ENCODE measurements around the gene PKNOX1.
A peak's percentile ranks its signal among the peaks of the same experiment; 100 is the strongest.

Gene PKNOX1

GRCh38 chr21:42974832-42975820 lies 764 bp downstream of the PKNOX1 start:
- H3K27ac ChIP-seq (ENCODE audit: low read depth, low read length), result peak overlapping the region; percentile 95
- peaks cover 5% of the 10 kb centered on the region; the same call in 1 of the 2 replicates for H3K9me3 ChIP-seq (ENCODE audit: insufficient read depth, low read depth, low read length)
- peaks cover 16% of the 10 kb centered on the region for H3K36me3 ChIP-seq (ENCODE audit: insufficient read depth, low read length)
- H3K4me1 ChIP-seq (ENCODE audit: insufficient read depth, low read length), result peaks cover 34% of the 10 kb centered on the region
- H3K9ac ChIP-seq (ENCODE audit: low read depth, low read length), result peak overlapping the region; percentile 95
- H3K4me3 ChIP-seq (ENCODE audit: low read length), result peak overlapping the region; percentile 85
- WGBS, result under 1% methylated on average over 125 of the region's 125 CpGs
- no peaks in the 10 kb centered on the region for H3K27me3 ChIP-seq (ENCODE audit: insufficient read depth, low read length)

- no peaks in the 10 kb centered on the region for H3K27me3 ChIP-seq (ENCODE audit: insufficient read depth, low read length)
- peak overlapping the region; percentile 88 for H3K27ac ChIP-seq (ENCODE audit: low read depth, low read length)
- peaks cover 43% of the 10 kb centered on the region for H3K4me1 ChIP-seq (ENCODE audit: insufficient read depth, low read length)
- peaks cover 16% of the 10 kb centered on the region for H3K36me3 ChIP-seq (ENCODE audit: insufficient read depth, low read length)
- H3K9me3 ChIP-seq (ENCODE audit: insufficient read depth, low read depth, low read length), result peaks cover 5% of the 10 kb centered on the region; the same call in 1 of the 2 replicates
- peak overlapping the region; percentile 95; the same call in 1 of the 2 replicates for H3K9ac ChIP-seq (ENCODE audit: low read depth, low read length)
- WGBS, result 69% methylated on average over 6 of the region's 6 CpGs
- peak overlapping the region; percentile 85 for H3K4me3 ChIP-seq (ENCODE audit: low read length)
These were observed 1.7 kb downstream of the PKNOX1 start for GRCh38 chr21:42975886-42976608.

- Histone ChIP-seq H3K9me3 (ENCODE audit: insufficient read depth, low read depth, low read length) (peaks cover 5% of the 10 kb centered on the region; the same call in 1 of the 2 replicates), H3K4me1 (ENCODE audit: insufficient read depth, low read length) (peaks cover 32% of the 10 kb centered on the region), H3K9ac (ENCODE audit: low read depth, low read length) (no peak overlapping the region), H3K27ac (ENCODE audit: low read depth, low read length) (no peak overlapping the region), H3K36me3 (ENCODE audit: insufficient read depth, low read length) (peaks cover 16% of the 10 kb centered on the region), H3K4me3 (ENCODE audit: low read length) (no peak overlapping the region), H3K27me3 (ENCODE audit: insufficient read depth, low read length) (no peaks in the 10 kb centered on the region)
- WGBS, result 77% methylated on average over 10 of the region's 10 CpGs
These were observed 6.2 kb downstream of the PKNOX1 start for GRCh38 chr21:42980312-42981213.

- Histone ChIP-seq H3K27ac (ENCODE audit: low read depth, low read length) (no peak overlapping the region), H3K9ac (ENCODE audit: low read depth, low read length) (no peak overlapping the region), H3K27me3 (ENCODE audit: insufficient read depth, low read length) (no peaks in the 10 kb centered on the region), H3K4me1 (ENCODE audit: insufficient read depth, low read length) (peaks cover 27% of the 10 kb centered on the region), H3K4me3 (ENCODE audit: low read length) (no peak overlapping the region), H3K9me3 (ENCODE audit: insufficient read depth, low read depth, low read length) (peaks cover 5% of the 10 kb centered on the region; the same call in 1 of the 2 replicates), H3K36me3 (ENCODE audit: insufficient read depth, low read length) (peaks cover 16% of the 10 kb centered on the region)
- WGBS, result 88% methylated on average over 5 of the region's 5 CpGs
These were observed 6.8 kb downstream of the PKNOX1 start for GRCh38 chr21:42981214-42981523.

GRCh38 chr21:42981862-42982261 lies 7.5 kb downstream of the PKNOX1 start:
- H3K27me3 ChIP-seq (ENCODE audit: insufficient read depth, low read length), result no peaks in the 10 kb centered on the region
- 0 out of 2 replicates have a peak overlapping the region, but pooled peaks have one; percentile 11 for H3K27ac ChIP-seq (ENCODE audit: low read depth, low read length)
- H3K9me3 ChIP-seq (ENCODE audit: insufficient read depth, low read depth, low read length), result peaks cover 4% of the 10 kb centered on the region; the same call in 1 of the 2 replicates
- H3K36me3 ChIP-seq (ENCODE audit: insufficient read depth, low read length), result peaks cover 10% of the 10 kb centered on the region
- H3K4me1 ChIP-seq (ENCODE audit: insufficient read depth, low read length), result peaks cover 20% of the 10 kb centered on the region
- no peak overlapping the region for H3K4me3 ChIP-seq (ENCODE audit: low read length)
- WGBS, result 96% methylated on average over 4 of the region's 4 CpGs
- no peak overlapping the region for H3K9ac ChIP-seq (ENCODE audit: low read depth, low read length)

GRCh38 chr21:42983103-42983502 lies 8.7 kb downstream of the PKNOX1 start:
- Histone ChIP-seq H3K27ac (ENCODE audit: low read depth, low read length) (no peak overlapping the region), H3K27me3 (ENCODE audit: insufficient read depth, low read length) (no peaks in the 10 kb centered on the region)
- WGBS, result 80% methylated on average over 1 of the region's 2 CpGs

GRCh38 chr21:42983869-42984268 lies 9.5 kb downstream of the PKNOX1 start:
- peaks cover 4% of the 10 kb centered on the region; the same call in 1 of the 2 replicates for H3K36me3 ChIP-seq (ENCODE audit: insufficient read depth, low read length)
- no peak overlapping the region for H3K4me3 ChIP-seq (ENCODE audit: low read length)
- no peak overlapping the region for H3K27ac ChIP-seq (ENCODE audit: low read depth, low read length)
- peaks cover 17% of the 10 kb centered on the region for H3K4me1 ChIP-seq (ENCODE audit: insufficient read depth, low read length)
- WGBS, result 73% methylated on average over 4 of the region's 5 CpGs
- no peaks in the 10 kb centered on the region for H3K9me3 ChIP-seq (ENCODE audit: insufficient read depth, low read depth, low read length)
- H3K9ac ChIP-seq (ENCODE audit: low read depth, low read length), result no peak overlapping the region
- no peaks in the 10 kb centered on the region for H3K27me3 ChIP-seq (ENCODE audit: insufficient read depth, low read length)

More at GRCh38 chr21:42983103-42983502, 8.7 kb downstream of the PKNOX1 start:
- peaks cover 17% of the 10 kb centered on the region for H3K4me1 ChIP-seq (ENCODE audit: insufficient read depth, low read length)
- H3K9ac ChIP-seq (ENCODE audit: low read depth, low read length), result no peak overlapping the region
- no peaks in the 10 kb centered on the region for H3K9me3 ChIP-seq (ENCODE audit: insufficient read depth, low read depth, low read length)
- H3K4me3 ChIP-seq (ENCODE audit: low read length), result no peak overlapping the region
- peaks cover 6% of the 10 kb centered on the region; the same call in 1 of the 2 replicates for H3K36me3 ChIP-seq (ENCODE audit: insufficient read depth, low read length)

GRCh38 chr21:42986125-42986783 lies 11.9 kb downstream of the PKNOX1 start:
- no peaks in the 10 kb centered on the region for H3K9me3 ChIP-seq (ENCODE audit: insufficient read depth, low read depth, low read length)
- no peaks in the 10 kb centered on the region for H3K36me3 ChIP-seq (ENCODE audit: insufficient read depth, low read length)
- H3K9ac ChIP-seq (ENCODE audit: low read depth, low read length), result no peak overlapping the region
- H3K4me3 ChIP-seq (ENCODE audit: low read length), result no peak overlapping the region
- WGBS, result 95% methylated on average over 7 of the region's 7 CpGs
- peaks cover 6% of the 10 kb centered on the region for H3K4me1 ChIP-seq (ENCODE audit: insufficient read depth, low read length)
- H3K27ac ChIP-seq (ENCODE audit: low read depth, low read length), result no peak overlapping the region
- no peaks in the 10 kb centered on the region for H3K27me3 ChIP-seq (ENCODE audit: insufficient read depth, low read length)

GRCh38 chr21:42988236-42988965 lies 14.0 kb downstream of the PKNOX1 start:
- Histone ChIP-seq H3K4me1 (ENCODE audit: insufficient read depth, low read length) (peaks cover 12% of the 10 kb centered on the region), H3K9me3 (ENCODE audit: insufficient read depth, low read depth, low read length) (no peaks in the 10 kb centered on the region), H3K4me3 (ENCODE audit: low read length) (no peak overlapping the region), H3K27me3 (ENCODE audit: insufficient read depth, low read length) (no peaks in the 10 kb centered on the region), H3K9ac (ENCODE audit: low read depth, low read length) (no peak overlapping the region), H3K36me3 (ENCODE audit: insufficient read depth, low read length) (no peaks in the 10 kb centered on the region), H3K27ac (ENCODE audit: low read depth, low read length) (peak overlapping the region; percentile 14; the same call in 1 of the 2 replicates)
- WGBS, result 93% methylated on average over 11 of the region's 12 CpGs

Data from HUES64 (cell line).